IPS-18c (cell line): ENCODE results near the gene MKNK2.
"Not testable (repeated sequence)": the region's sequence is repeated elsewhere in the genome, so short reads cannot be mapped to it uniquely, and the experiment has no call there.

Experiments
- H3K4me3 ChIP-seq: 2 replicates; pipeline ENCODE4 v1.7.0; 2013; ENCODE audit warnings: low read depth, mild to moderate bottlenecking, low read length, moderate library complexity; ENCODE audit not compliant: insufficient read depth
- H3K9me3 ChIP-seq: one replicate; pipeline ENCODE4 v1.6.1; 2013; ENCODE audit warnings: mild to moderate bottlenecking, low read length, moderate library complexity; ENCODE audit not compliant: control insufficient read depth, insufficient read depth

Gene MKNK2

GRCh38 chr19:1991018-1991913 lies 59.8 kb downstream of the MKNK2 start:
- no peaks in the 10 kb centered on the region for H3K9me3 ChIP-seq
- H3K4me3 ChIP-seq, result no peak overlapping the region; the same call in 1 of the 2 replicates

- H3K9me3 ChIP-seq, result no peaks in the 10 kb centered on the region
- H3K4me3 ChIP-seq, result no peak overlapping the region
Measured at GRCh38 chr19:1990230-1991017, 60.6 kb downstream of the MKNK2 start.

- Histone ChIP-seq H3K9me3 (no peaks in the 10 kb centered on the region), H3K4me3 (no peak overlapping the region)
Measured at GRCh38 chr19:1989513-1990229, 61.4 kb downstream of the MKNK2 start.

GRCh38 chr19:1988464-1988863 lies 62.6 kb downstream of the MKNK2 start:
- H3K4me3 ChIP-seq, H3K9me3 ChIP-seq: not testable (repeated sequence)
